HG03558 (cell line): ENCODE results near the gene FKBP15.
A peak's percentile ranks its signal among the peaks of the same experiment; 100 is the strongest.
"Not testable (repeated sequence)": the region's sequence is repeated elsewhere in the genome, so short reads cannot be mapped to it uniquely, and the experiment has no call there.

Source experiments
- ATAC-seq: cut with Tn5 transposase; IDR thresholded peaks from one replicate; pipeline ENCODE4 v1.9.1; 2021; ENCODE audit warnings: moderate number of reproducible peaks; ENCODE audit not compliant: unreplicated experiment; ENCODE audit errors: extremely low read depth

The FKBP15 gene

DNA sequence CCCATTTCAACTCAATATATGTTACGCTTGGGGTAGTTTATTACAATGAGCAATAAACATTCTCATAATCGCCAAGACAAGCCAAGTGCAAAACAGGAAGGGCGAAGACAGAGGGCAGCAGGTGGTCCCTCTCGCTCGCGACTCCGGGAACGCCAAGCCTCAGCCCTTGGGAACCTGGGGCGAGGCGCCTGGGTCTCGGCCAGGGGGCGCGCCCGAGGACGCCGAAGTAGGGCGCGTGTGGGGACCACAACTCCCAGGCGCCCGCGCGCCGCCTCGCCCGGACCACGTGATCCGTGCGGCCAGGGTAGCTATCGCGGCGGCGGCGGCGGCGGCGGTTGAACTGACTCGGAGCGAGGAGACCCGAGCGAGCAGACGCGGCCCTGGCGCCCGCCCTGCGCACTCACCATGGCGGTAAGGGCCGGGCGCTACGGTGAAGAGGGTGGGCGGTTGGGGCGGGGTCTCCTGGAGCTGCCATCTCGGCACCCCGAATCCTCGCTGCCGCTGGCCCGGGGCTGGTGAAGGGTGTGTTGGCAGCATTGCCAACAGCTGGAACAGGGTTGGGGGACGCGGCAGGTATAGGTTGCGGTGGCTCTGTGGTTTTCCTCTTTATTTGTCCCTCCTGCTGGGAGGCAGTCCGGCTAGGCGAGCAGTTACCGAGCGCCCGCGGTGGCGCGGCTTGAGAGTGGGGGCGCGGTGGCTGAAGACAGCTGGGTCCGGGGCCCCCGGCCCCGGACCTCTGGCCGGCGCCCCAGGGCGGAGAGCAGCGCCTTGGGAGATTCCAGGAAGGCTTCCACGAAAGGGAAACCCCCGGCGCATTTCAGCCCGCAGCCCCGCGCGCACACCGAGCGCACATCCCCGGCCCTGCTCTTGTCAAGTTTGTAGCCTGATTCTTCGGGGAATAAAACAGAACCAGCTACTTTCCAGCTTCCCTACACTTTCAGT is 70.1 kb downstream of the FKBP15 start, which contains the start of gene SLC31A2:
Gene SLC31A2, plus strand, starts transcription at position 338 of the 942 bp plus-strand sequence. Its CDS starts 68 bp downstream, at position 406.
- ATAC-seq: peak; percentile 92

DNA sequence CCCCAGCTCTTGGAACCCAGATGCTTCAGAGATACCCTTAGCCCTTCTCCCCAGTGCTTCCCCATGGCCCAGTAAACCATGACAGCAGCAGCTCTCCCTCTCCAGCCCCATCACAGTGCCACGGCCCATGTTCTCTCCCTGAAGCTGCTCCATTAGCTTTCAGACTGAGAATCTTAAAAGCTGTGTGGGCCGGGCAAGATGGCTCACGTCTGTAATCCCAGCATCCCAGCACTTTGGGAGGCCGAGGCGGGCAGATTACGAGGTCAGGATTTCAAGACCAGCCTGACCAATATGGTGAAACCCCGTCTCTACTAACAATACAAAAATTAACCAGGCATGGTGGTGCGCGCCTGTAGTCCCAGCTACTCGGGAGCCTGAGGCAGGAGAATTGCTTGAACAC is 71.5 kb downstream of the FKBP15 start:
- ATAC-seq: not testable (repeated sequence)

DNA sequence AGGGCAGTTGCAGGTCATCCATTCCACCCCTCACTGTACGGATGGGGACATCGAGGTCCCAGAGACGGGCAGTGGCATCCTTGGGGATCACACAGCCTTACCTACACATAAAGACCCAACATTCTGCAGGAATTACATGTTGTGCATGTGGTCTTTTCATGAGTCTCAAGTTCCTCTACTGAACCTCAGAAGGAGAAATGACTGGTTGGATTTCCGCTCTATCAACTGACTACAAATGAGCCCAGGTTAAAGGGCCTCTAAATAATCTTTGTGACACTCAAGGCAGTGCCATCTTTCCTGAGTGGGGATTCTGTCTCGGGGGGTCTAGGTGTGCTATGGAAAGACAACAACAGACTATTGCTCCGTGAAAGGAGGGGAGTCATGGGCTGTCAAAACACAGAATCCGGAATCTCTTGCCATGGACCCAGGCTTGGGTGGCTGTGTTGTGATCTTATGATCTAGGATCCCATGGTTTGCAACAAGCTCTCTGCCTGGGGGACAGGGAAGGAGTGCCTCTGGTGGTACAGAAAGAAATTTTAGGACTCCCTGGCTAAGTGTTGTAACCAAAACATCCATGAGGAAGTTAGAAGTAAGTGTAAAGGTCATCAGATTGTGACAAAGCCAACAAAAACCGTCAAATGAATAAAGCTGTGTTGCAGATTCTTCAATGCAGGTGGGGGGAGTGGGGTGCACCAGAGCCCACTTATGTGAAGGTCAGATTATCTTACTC is 72.1 kb downstream of the FKBP15 start:
- no peak for ATAC-seq

DNA sequence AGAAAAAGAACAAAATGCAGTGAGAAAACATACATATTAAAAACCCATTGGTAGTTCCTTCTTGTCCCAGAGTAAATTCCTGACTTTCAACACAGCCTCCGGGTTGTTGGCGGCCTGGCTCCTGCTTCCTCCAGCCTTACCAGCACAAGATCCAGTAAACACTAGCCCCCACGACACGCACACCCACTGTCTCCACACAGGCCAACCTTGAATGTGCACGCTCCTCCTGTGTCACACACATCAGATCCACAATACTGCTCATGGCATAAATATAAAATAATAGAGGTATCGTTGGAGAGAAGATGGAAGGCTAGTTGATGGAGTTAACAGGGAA is 72.7 kb downstream of the FKBP15 start:
- ATAC-seq: no peak

DNA sequence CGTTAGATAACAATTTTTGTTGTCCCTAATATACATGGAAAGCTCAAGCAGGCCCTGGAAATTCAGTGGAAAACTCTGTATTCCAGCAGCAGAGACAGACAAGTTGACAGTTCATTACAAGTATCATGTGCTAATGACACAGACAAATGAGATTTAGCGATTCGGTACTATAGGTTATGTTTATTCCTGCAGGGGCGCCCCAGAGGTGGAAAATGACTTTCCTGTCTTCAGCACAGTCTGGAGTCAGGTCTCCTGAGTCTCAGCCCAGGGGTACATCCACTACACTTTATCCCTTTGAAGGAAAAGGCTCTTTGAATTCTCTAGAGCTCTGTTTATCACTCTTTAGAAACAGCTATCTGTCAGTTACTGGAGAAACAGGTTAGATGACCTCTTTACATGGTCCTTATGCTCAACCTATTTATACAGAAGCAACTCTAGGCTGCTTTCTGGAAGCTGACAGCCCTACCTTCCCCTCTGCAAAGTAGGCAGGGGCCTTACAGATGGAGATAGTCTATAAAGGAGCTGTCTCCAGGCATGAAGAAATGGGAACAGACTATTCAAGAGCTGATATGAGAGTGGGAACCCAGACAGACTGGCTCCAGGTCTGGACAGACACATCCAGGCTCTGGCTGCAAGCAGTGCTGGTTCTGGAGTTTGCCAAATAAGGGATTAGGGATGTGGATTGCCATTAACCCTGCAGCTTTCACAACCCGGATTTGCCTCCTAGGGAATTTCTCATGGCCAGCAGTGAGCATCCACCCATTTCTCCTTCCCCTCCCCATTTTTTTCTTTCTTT is 77.4 kb downstream of the FKBP15 start:
- no peak for ATAC-seq

DNA sequence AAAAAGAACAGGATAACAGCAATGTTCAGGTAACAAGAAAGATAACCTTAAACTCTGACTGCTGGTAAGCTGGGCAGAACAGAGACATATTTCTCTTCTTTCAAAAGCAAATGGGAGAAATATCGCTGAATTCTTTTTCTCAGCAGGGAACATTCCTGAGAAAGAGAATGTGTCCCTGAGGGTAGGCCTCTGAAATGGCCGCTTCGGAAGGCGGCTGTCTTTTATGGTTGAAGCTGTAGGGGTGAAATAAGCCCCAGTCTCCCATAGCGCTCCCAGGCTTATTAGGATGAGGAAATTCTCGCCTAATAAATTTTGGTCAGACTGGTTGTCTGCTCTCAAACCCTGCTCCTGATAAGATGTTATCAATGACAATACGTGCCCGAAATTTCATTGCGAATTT is 80.2 kb downstream of the FKBP15 start:
- not testable (repeated sequence) for ATAC-seq

DNA sequence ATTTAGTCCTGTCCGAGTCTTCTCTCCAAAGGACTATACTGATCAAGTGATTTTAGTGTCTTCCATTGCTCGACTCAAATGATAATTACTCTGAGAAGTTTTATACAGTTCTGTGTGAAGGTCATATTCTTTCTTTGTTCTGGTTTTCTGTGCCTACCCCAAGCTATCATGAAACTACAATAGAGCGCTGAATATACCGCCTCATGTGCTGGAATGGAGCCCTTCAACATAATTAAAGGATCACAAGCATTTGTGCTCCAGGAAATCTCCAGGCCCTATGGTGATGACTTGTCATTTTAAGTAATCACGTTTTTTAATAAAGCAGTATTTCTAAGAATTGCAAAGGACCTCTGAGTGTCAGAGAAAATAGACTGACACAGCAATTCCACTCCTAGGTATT is 81.1 kb downstream of the FKBP15 start:
- ATAC-seq: no peak

DNA sequence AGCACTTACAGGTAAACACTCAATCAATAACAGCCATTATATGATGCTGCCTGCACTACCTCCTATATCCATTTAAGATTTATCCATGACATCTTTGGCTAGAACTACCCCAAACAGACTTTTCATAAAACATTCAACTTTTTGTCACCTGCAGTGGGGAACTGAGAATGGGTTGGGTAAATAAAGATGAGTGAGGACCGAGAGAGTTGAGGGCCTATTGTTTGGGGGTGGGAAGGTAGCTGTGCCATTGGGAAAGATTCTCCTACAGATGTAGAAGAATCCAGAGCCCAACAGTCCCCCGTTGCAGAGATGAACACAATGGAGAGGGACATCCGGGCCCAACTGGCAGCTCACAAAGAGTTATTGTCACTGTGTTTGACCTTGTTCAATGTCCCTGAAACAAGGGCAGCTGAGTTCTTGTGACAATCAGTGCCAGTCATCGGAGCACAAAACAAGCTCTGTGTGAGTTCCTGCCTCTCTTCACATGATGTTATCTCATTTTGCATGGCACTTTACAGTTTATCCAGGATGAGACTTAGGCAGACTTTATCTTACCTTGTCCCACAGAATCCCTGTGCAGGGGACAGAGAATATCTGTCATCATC is 81.8 kb downstream of the FKBP15 start:
- ATAC-seq: no peak

DNA sequence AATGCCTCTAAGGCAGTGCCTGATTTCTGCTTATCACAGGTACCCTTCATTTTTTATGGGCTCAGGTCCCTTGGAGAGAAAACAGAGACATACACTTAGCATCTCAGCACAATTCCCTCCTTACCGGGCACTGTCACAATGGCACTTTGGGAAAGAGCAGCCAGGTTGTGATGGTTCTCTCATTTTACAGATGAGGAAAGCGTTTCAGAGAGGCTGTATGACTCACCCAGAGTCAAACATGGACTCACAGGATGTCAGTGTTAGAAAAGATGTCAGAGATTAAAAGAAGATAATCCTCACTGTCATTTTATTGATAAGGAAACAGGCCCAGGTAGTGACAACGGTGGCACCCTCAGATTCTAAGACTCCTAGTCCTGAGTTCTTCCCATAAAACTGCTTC is 82.3 kb downstream of the FKBP15 start:
- ATAC-seq: no peak

DNA sequence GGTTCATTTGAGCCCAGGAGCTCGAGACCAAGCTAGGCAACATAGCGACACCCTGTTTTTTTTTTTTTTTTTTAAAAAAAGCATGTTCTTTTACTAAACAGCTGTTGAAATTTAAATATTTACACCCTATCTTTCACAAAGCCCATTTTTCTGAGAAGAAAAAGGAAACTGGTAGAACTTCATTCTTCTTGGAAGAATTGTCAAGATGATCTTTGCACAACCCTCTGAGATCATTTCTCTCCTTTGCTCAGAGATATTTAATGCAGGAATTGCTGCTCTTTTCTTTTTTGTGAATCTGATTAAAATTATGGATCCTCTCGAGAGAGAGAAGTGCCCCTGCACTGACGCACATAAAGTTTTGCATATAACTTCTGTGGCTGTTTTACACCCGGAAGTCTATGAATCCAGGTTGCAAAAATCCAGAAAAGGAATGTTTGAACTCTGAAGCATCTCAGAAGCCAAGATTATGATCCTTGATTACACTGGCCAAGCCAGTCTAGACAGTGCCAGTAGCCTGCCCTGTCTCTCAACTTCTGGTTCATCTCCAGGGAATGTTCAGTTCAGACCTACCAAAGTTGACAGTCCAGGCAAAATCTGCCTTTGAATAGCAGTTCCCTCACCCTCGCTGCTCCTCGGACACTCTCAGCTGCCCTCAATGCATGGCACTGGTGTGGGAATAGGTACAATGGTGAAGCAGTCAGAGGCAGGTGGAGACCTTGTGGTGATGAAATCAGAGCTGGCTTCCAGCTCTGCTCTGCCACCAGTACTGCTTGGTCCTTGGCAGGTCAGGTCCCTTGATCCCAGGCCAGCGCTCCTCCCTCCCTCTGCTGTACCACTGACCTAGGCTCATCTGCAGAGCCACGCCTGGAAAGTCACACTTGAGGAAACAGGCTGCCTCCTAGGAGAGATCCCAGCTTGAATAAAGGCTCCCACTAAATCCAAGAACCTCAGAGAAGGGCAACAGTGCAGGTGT is 83.6 kb downstream of the FKBP15 start:
- no peak for ATAC-seq

DNA sequence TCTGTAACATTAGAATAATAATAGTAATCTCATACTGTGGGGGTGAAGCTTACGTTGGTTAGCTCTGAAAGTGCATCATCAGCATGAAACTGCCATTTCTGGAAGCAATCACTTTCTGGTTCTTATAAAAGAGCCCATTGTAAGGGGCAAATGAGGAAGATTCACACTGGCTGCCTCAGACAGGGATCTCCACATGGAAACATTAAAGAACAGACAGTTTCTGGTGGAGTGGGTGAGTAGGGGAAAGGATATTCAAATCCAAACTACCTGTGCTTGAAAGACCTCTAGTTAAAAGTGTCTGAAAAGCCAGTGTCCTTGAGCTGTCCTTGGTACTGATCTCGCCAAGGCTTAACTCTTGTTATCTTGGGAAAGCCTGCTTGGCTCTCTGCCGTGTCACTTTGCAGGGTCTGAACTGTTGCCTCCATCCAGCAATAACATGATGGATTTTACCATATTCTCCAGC is 89.4 kb downstream of the FKBP15 start:
- ATAC-seq: no peak

DNA sequence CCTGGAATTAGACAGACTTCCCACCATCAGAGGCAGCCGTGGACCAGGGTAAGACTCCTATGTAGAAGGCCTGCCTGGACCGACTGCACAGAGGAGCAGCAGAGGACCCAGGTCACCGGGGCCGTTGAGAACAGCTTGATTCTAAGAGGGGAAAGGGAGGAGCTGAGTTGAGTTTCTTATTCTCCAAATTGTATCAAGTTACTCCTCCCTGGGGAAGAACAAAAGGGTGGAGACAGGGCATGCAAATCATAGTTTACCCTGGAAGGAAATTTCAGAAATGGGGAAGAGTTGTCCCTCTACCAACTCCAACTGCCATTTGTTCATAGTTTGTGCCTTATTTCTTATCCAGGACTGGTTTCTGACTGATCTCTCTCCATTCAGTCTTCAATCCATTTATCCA is 91.2 kb downstream of the FKBP15 start:
- ATAC-seq: no peak

DNA sequence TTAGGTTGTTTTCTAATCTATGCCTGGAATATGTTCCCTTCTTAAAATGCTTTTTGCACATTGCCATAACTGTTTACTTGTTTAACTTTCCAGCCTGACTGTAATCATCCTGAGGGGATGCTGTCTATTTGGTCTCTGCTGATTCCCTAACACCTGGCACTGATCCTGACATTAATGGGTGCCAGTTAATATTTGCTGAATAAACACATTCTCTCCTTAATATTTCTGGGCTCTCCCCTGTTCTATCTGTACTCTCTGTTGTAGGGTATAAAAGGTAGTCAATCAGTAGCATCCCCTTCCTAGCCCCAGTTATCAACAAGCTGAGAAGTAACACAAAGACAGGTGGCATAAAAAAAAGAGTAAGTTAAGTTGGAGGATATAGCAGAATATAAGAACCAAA is 91.6 kb downstream of the FKBP15 start:
- ATAC-seq: no peak

DNA sequence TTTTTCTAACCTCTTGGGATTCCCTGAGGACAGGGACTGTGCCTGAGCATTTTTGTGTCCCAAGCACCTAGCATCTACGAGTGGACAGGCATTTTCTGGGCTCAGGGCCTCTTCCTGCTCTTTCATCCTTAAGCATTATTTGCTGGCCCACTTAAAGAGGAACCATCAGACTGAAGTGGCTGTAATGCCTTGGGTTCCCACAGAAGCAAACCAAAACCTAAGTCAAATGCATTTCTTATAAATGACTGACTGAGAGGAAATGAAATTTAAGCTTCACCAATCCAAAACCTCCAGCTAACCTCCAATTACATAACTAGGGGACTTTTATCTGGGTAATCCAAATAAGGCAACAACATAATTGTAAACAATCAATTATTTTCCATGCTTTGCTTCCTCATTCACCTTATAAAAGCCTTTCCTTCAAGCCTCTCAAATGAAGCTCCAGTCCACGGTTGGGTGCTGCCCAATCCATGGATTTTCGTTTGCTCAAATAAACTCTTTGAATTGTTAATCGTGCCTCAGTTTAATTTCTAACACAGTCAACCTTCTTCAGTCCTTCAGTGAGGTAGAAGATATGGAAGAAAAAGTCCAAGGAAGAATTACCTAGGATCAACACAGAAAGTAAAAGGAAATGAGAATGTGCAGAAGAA is 95.6 kb downstream of the FKBP15 start:
- no peak for ATAC-seq

DNA sequence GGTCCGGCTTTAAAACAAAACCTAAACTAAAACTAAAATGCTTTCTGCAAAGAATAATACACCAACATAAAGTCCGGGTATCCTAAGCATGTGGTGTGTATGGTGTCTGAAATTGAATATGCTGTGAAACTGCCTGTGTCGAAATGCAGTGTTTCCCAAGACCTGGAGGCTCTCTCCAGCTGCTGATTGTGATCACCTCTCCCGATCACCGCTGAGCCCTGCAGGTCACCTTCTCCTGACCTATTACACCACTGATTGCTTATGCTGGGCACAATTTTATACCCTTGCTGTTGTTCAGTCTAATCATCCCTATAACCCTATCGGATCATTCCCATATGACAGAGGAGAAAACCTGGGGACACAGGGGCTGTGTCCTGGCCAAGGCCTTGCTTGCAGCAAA is 102.2 kb downstream of the FKBP15 start:
- ATAC-seq: not testable (repeated sequence)
